ENCODE results near the gene MTMR4. TPM values are rescaled to one million over a fixed set of nuclear protein-coding genes. Genes with fewer than 3 reads are reported as not detected.
A peak's percentile ranks its signal among the peaks of the same experiment; 100 is the strongest.

The MTMR4 gene
- total RNA-seq, 4 donors from 2014 or later: 37.6 to 50.2 (median 38.8) TPM

DNA sequence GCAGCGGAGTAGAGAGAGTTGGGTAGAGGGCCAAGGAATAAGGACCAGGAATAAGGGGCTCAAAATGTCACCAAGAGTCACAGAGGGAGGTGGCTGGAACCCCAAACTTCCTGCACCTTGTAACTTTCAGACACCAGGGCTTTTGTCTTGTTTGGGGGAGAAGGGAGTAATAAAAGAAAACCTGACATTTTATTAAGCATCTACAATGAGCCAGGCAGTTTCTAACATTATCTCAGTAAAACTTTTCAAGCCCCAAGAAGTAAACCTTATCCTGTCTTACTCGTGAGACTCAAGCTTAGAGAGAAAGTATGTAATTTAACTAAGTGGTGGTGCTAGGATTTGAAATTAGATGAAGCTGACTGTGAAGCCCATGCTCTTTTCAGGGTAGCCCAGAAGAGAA is 848 bp upstream of the MTMR4 start:
- intact Hi-C loops (cut with DNase I; ENCODE audit: low total_unique reads): no loop called here
- H3K4me3 ChIP-seq (ENCODE audit: low read depth, poor library complexity, severe bottlenecking): no peak overlapping the region
- no peak for TF ChIP-seq POLR2A (IDR thresholded peaks at IDR 0.05)
- TF ChIP-seq, protein P1, sequence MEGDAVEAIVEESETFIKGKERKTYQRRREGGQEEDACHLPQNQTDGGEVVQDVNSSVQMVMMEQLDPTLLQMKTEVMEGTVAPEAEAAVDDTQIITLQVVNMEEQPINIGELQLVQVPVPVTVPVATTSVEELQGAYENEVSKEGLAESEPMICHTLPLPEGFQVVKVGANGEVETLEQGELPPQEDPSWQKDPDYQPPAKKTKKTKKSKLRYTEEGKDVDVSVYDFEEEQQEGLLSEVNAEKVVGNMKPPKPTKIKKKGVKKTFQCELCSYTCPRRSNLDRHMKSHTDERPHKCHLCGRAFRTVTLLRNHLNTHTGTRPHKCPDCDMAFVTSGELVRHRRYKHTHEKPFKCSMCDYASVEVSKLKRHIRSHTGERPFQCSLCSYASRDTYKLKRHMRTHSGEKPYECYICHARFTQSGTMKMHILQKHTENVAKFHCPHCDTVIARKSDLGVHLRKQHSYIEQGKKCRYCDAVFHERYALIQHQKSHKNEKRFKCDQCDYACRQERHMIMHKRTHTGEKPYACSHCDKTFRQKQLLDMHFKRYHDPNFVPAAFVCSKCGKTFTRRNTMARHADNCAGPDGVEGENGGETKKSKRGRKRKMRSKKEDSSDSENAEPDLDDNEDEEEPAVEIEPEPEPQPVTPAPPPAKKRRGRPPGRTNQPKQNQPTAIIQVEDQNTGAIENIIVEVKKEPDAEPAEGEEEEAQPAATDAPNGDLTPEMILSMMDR (IDR thresholded peaks at IDR 0.05): no peak
- WGBS, 2 donors: 55 to 66% methylated on average over 2 of the region's 2 CpGs
- no peak for DNase-seq (ENCODE audit: low spot score in 2 of 2)

DNA sequence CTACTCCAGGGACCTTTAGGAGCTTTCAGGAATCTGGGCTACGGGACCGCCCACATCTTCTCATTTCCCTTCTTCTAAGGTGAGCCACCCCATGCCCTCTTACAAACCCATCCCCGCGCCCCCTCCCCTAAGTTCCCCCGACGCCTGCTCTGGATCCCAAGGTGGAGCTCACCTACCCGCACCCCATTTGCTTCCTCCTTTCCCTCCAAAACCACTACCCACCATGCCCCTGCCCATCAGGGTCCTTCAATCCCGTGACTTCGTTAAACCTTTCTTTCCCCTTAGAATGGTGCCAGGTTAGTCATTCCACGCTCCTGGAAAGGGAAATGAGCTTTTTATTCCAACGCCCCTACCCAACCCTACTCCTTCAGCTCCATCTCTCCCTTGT is 326 bp upstream of the MTMR4 start:
- DNase-seq (ENCODE audit: low spot score in 2 of 2): no peak
- TF ChIP-seq, protein P1 (IDR thresholded peaks at IDR 0.05): no peak
- TF ChIP-seq POLR2A (IDR thresholded peaks at IDR 0.05): no peak
- no peak overlapping the region for H3K4me3 ChIP-seq (ENCODE audit: low read depth, poor library complexity, severe bottlenecking)
- WGBS, 2 donors: 13 to 17% methylated on average over 11 of the region's 11 CpGs
- intact Hi-C loops (cut with DNase I; ENCODE audit: low total_unique reads): no loop called here

DNA sequence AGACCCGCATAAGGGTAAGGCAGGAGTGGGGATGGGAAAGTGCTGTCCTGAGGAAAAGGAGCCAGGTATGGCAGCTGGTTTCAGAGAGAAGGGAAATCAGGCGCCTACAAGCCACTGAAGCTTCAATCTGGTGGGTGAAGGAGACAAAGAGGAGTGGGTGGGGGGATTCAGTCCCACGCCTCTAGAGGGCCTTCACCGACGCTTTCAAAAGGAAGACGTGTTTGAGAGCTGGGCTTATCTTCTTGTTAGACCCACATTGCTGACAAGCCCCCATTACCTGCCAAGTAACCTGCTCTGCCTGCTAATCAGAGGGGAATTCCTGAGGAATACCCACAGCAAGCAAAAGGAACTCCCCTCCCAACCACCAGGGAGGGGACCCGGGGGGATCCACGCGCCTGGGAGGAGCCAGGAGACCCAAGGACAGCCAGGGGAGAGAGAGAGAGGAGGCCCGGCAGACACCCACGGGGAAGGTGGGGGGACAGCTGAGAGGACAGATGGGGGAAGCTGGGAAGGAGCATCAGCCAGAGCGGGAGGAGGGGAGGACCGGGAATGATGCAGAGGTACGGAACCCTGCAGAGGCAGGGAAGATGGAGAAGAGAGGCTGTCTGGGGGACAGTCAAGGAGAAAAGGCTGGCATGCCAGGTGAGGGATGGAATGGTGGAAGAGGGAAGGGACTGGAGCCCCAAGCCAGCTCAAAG is 1.0 kb downstream of the MTMR4 start:
- TF ChIP-seq POLR2A (IDR thresholded peaks at IDR 0.05): no peak
- TF ChIP-seq, protein P1 (IDR thresholded peaks at IDR 0.05): peak in 1 of 3 donors; percentile 25
- 41 to 42% methylated on average over 14 of the region's 14 CpGs for WGBS, 2 donors
- intact Hi-C loops (cut with DNase I; ENCODE audit: low total_unique reads): no loop called here
- no peak for DNase-seq (ENCODE audit: low spot score in 2 of 2)
- no peak overlapping the region for H3K4me3 ChIP-seq (ENCODE audit: low read depth, poor library complexity, severe bottlenecking)

DNA sequence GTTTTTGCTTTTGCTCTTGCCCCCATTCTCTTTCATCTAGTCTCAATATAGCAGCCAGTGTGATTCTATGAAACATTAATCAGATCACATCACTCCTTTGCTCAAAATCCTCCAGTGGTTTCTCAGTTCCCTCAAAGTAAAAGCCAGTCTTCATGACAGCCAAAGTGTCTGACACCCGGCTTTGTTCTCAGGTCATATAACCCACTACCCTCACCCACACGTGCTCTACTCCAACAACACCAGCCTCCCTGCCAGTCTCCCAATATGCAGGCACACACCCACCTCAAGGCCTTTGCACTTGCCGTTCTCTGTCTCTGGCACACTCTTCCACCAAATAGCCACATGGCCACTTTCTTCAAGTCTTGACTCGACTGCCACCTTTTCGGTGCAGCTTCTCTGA is 4.4 kb downstream of the MTMR4 start:
- 89% methylated on average over 5 of the region's 5 CpGs for WGBS, 2 donors
- H3K4me3 ChIP-seq (ENCODE audit: low read depth, poor library complexity, severe bottlenecking): no peak overlapping the region
- TF ChIP-seq, protein P1 (IDR thresholded peaks at IDR 0.05): no peak
- TF ChIP-seq POLR2A (IDR thresholded peaks at IDR 0.05): no peak
- intact Hi-C loops (cut with DNase I; ENCODE audit: low total_unique reads): no loop called here
- no peak for DNase-seq (ENCODE audit: low spot score in 2 of 2)

DNA sequence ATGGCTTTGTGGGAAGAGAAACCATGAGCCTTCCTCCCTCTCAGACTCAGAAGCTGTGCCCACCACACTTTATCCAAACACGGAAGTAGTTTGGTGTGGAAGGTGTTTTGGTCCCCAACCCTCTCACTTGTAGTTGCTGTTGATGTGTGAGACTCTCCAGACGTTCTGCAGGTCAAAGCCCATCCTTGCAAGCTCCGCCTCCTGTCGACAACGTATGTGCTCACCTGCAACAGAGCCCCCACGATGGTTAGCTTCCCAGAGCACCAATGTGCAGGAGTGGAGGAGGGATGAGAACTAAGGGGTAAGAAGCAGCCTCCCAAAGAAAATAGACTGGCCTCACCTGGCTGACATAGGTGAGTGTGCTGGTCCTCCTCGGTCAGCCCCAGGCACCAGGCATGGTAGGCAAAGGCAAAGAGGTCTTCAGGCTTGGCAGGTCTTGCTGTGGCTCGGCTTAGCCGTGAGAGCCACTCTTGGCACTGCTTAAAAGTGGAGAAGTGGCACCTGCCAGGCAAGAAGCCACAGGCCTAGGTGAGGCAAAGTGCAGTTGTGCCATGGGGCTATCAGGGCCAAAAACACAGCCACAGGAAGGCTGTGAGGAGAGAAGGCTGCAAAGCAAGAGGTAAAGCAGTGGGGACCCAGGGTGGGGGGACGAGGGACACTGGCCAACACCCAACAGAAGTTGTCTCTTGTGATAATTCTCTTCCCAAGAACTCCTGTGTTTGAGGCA is 5.9 kb downstream of the MTMR4 start:
- no peak overlapping the region for H3K4me3 ChIP-seq (ENCODE audit: low read depth, poor library complexity, severe bottlenecking)
- DNase-seq (ENCODE audit: low spot score in 2 of 2): no peak
- WGBS, 2 donors: 78 to 79% methylated on average over 10 of the region's 10 CpGs
- TF ChIP-seq, protein P1 (IDR thresholded peaks at IDR 0.05): no peak
- TF ChIP-seq POLR2A (IDR thresholded peaks at IDR 0.05): no peak
- intact Hi-C loops (cut with DNase I; ENCODE audit: low total_unique reads): no loop called here

Measured in lower leg skin (tissue), 4 donors.